HG03097 (cell line): Measurements from ENCODE around the gene VPS13C.
"Not testable (repeated sequence)": the region's sequence is repeated elsewhere in the genome, so short reads cannot be mapped to it uniquely, and the experiment has no call there.

ENCODE experiments used
- ATAC-seq: cut with Tn5 transposase; IDR thresholded peaks from one replicate; pipeline ENCODE4 v1.9.1; 2021; ENCODE audit not compliant: unreplicated experiment, low FRiP score

Gene VPS13C

GRCh38 chr15:62050115-62050514 is 10.1 kb downstream of the VPS13C start:
- ATAC-seq = no peak

- not testable (repeated sequence) for ATAC-seq
Measured at GRCh38 chr15:62048254-62048653, 12.0 kb downstream of the VPS13C start.

GRCh38 chr15:62047282-62047827 is 12.9 kb downstream of the VPS13C start:
- no peak for ATAC-seq

GRCh38 chr15:62046078-62046743 is 14.0 kb downstream of the VPS13C start:
- ATAC-seq = peak; percentile 85

GRCh38 chr15:62035256-62035924 is 24.9 kb downstream of the VPS13C start:
- no peak for ATAC-seq

GRCh38 chr15:62027916-62028315 is 32.3 kb downstream of the VPS13C start:
- no peak for ATAC-seq

GRCh38 chr15:62027263-62027565 is 33.0 kb downstream of the VPS13C start:
- no peak for ATAC-seq

GRCh38 chr15:62026487-62027262 is 33.6 kb downstream of the VPS13C start:
- no peak for ATAC-seq

- no peak for ATAC-seq
Measured at GRCh38 chr15:62021991-62022600, 38.2 kb downstream of the VPS13C start.

- no peak for ATAC-seq
Measured at GRCh38 chr15:62020576-62021160, 39.6 kb downstream of the VPS13C start.

- ATAC-seq = not testable (repeated sequence)
Measured at GRCh38 chr15:62005354-62005753, 54.9 kb downstream of the VPS13C start.

- ATAC-seq = no peak
Measured at GRCh38 chr15:61997786-61998185, 62.5 kb downstream of the VPS13C start.

GRCh38 chr15:61996056-61996635 is 64.1 kb downstream of the VPS13C start:
- no peak for ATAC-seq

- ATAC-seq = no peak
Measured at GRCh38 chr15:61994216-61994615, 66.0 kb downstream of the VPS13C start.

- no peak for ATAC-seq
Measured at GRCh38 chr15:61992518-61992917, 67.7 kb downstream of the VPS13C start.

GRCh38 chr15:61989667-61990066 is 70.6 kb downstream of the VPS13C start:
- ATAC-seq = no peak

GRCh38 chr15:61987824-61988223 is 72.4 kb downstream of the VPS13C start:
- ATAC-seq = no peak

- no peak for ATAC-seq
Measured at GRCh38 chr15:61983081-61983480, 77.2 kb downstream of the VPS13C start.

- no peak for ATAC-seq
Measured at GRCh38 chr15:61978225-61978624, 82.0 kb downstream of the VPS13C start.

- no peak for ATAC-seq
Measured at GRCh38 chr15:61974759-61975158, 85.5 kb downstream of the VPS13C start.
